DOHH2 (cell line): Measurements from ENCODE around the gene MIS12.

ENCODE experiments used
- EZH2phosphoT487 ChIP-seq: fragments of 200-600 bp; sonication (generic); IDR thresholded peaks from 2 replicates; pipeline ENCODE4 v1.6.1; 2017; ENCODE audit warnings: borderline replicate concordance, mild to moderate bottlenecking, antibody characterized with exemption, low read length, moderate library complexity, mixed read lengths
- TF ChIP-seq, protein P1 (sequence below): fragments of 200-600 bp; sonication (generic); IDR thresholded peaks from one replicate; pipeline ENCODE4 v1.5.1; 2014; ENCODE audit warnings: antibody characterized with exemption, mild to moderate bottlenecking, low read depth, low read length; ENCODE audit not compliant: poor library complexity, severe bottlenecking

DNA sequence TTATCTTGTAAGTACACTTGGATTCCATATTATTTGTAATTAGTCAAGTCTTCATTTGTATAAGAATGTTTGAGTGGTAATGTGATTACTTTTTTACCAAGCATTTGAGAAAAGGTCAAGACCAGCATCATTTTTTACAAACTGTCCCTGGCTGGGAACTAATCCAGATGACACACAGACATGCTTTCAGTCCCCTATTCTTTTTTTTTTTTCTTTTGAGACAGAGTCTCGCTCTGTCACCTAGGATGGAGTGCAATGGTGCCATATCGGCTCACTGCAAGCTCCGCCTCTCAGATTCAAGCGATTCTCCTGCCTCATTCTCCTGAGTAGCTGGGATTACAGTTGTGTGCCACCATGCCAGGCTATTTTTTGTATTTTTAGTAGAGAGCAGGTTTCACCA is 4.9 kb upstream of the MIS12 start:
- TF ChIP-seq, protein P1, sequence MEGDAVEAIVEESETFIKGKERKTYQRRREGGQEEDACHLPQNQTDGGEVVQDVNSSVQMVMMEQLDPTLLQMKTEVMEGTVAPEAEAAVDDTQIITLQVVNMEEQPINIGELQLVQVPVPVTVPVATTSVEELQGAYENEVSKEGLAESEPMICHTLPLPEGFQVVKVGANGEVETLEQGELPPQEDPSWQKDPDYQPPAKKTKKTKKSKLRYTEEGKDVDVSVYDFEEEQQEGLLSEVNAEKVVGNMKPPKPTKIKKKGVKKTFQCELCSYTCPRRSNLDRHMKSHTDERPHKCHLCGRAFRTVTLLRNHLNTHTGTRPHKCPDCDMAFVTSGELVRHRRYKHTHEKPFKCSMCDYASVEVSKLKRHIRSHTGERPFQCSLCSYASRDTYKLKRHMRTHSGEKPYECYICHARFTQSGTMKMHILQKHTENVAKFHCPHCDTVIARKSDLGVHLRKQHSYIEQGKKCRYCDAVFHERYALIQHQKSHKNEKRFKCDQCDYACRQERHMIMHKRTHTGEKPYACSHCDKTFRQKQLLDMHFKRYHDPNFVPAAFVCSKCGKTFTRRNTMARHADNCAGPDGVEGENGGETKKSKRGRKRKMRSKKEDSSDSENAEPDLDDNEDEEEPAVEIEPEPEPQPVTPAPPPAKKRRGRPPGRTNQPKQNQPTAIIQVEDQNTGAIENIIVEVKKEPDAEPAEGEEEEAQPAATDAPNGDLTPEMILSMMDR, result no peak
- TF ChIP-seq EZH2phosphoT487, result no peak
